Mucosa of rectum (tissue), 2 donors: Measurements from ENCODE around the gene MAN2B1.

ENCODE experiments used
- H3K27ac ChIP-seq, 2 donors: one replicate each; pipeline ENCODE4 v1.7.0; 2013; ENCODE audit warnings: inconsistent platforms in 2 of 2, low read depth in 2 of 2, low read length in 2 of 2
- H3K27me3 ChIP-seq, 2 donors: one replicate each; pipeline ENCODE4 v1.7.0; 2013; ENCODE audit warnings: low read length in 2 of 2; ENCODE audit not compliant: control insufficient read depth in 2 of 2, insufficient read depth in 2 of 2
- H3K36me3 ChIP-seq, 2 donors: one replicate each; pipeline ENCODE4 v1.7.0; 2013; ENCODE audit warnings: low read length in 2 of 2; ENCODE audit not compliant: control insufficient read depth in 2 of 2, insufficient read depth in 2 of 2
- H3K4me1 ChIP-seq, 2 donors: one replicate each; pipeline ENCODE4 v1.7.0; 2013; ENCODE audit warnings: low read length in 2 of 2, mild to moderate bottlenecking in 1 of 2; ENCODE audit not compliant: control insufficient read depth in 2 of 2, insufficient read depth in 2 of 2
- H3K4me3 ChIP-seq, 2 donors: one replicate each; pipeline ENCODE4 v1.7.0; 2013; ENCODE audit warnings: low read length in 2 of 2
- H3K9ac ChIP-seq, 2 donors: one replicate each; pipeline ENCODE4 v1.7.0; 2013; ENCODE audit warnings: low read length in 2 of 2, low read depth in 1 of 2, mild to moderate bottlenecking in 1 of 2
- H3K9me3 ChIP-seq, 2 donors: one replicate each; pipeline ENCODE4 v1.7.0; 2013; ENCODE audit warnings: low read length in 2 of 2; ENCODE audit not compliant: control insufficient read depth in 2 of 2
- donor health status: healthy.
- donor health status: Normal muscosa, but diverticular disease.

Gene MAN2B1

DNA sequence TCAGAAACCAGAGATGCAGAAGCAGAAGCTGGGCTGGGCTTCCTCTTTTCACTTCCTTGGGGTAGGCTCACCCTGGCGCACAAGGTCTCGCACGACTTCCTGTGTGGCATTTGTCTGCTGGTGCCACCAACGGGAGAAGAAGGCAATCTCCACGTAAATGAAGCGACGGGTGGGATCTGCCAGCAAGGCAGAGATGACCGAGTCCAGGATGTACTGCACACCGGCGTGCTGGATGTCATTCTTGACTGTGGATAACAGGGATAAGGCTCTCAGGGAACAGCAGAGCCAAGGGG is 1.3 kb downstream of the MAN2B1 start:
- peak overlapping the region in 1 of 2 donors; percentile 3 for H3K9ac ChIP-seq
- peak overlapping the region in 1 of 2 donors; percentile 91 for H3K4me3 ChIP-seq
- H3K36me3 ChIP-seq, result peaks cover 15 to 33% of the 10 kb centered on the region in 2 donors
- no peaks in the 10 kb centered on the region for H3K27me3 ChIP-seq
- no peaks in the 10 kb centered on the region for H3K9me3 ChIP-seq
- H3K4me1 ChIP-seq, result peaks cover 29 to 34% of the 10 kb centered on the region in 2 donors
- H3K27ac ChIP-seq, result peak overlapping the region in 1 of 2 donors; percentile 64

DNA sequence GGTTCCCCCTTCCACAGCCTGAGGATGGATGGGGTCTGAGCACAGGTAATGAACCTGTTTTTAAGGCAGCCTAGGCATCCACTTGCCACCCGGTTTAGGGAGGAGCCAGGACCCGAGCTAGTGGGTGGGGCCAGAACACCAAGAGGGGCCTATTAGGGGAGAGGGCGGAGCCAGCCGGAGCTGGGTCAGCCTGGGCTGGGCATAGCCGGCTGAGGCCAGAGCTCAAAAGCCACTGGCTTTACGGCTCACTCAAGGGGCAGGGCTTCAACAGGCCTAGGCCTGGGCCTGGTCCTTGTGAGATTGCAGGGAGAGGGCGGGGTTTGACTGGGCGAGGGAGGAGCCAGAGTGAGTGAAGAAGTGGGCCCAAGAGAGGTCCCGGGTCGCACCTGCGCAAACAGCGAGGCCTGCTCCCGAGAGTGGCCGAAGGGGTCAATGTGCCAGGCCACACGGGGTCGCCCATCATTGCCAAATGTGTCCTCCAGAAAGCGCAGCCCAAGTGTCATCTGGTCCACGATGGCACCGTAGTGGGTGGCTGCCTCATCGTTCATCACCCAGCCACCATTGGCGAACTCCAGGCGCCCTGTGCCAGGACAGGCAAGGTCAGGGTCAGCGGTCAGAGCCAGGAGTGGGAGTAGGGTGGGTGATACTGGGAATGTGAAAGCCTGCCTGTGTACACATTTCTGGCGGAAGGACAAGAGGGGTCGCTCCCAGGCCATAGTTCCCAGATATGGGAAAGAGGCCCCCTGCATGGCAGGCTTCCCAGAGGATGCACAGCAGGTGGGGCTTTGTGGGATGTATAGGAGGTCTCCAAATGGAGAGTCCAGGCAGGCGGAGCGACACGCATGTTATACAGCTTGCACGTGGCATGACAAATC is 1.9 kb downstream of the MAN2B1 start:
- Histone ChIP-seq H3K36me3 (peaks cover 15 to 37% of the 10 kb centered on the region in 2 donors), H3K27me3 (no peaks in the 10 kb centered on the region), H3K27ac (no peak overlapping the region), H3K4me3 (no peak overlapping the region), H3K4me1 (peaks cover 25 to 30% of the 10 kb centered on the region in 2 donors), H3K9ac (peak overlapping the region in 1 of 2 donors; percentile 2), H3K9me3 (no peaks in the 10 kb centered on the region)

DNA sequence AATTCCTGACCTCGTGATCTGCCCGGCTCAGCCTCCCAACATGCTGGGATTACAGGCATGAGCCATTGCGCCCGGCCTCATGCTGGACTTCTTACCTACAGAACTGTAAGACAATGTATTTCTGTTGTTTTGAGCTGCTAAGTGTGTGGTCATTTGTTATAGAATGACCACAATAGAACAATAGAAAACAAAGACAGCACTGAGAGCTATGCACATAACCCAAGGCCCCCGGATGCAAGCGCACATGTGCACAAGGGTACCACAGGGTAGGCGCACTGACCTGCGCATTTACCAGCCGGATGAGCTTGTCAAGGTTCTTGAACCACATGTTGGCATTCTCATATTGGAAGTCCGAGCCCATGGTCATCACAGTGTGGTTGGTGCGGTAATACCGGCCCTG is 5.6 kb downstream of the MAN2B1 start:
- peaks cover 7 to 9% of the 10 kb centered on the region in 2 donors for H3K4me1 ChIP-seq
- no peak overlapping the region for H3K9ac ChIP-seq
- H3K27me3 ChIP-seq, result no peaks in the 10 kb centered on the region
- no peaks in the 10 kb centered on the region for H3K9me3 ChIP-seq
- no peak overlapping the region for H3K27ac ChIP-seq
- peaks cover 24 to 45% of the 10 kb centered on the region in 2 donors for H3K36me3 ChIP-seq
- no peak overlapping the region for H3K4me3 ChIP-seq

DNA sequence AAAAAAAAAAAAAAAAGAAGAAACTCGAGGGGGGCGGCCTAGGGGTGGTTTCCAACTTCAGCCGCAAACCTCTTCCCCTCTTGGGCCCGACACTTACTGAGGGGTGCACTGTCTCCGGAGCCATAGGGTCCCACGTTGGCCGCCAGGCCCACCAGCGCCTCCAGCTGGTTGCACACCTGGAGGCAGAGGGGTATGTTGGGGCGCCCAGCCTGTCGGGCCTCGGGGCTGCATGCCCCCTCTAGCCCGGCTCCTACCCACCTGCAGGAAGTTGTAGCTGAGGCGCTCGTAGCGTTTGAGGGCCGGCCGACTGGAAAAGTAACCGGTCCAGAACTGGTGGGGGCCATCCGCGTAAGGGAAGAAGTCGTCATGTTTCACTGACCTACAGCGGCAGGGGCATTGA is 8.6 kb downstream of the MAN2B1 start:
- Histone ChIP-seq H3K9me3 (no peaks in the 10 kb centered on the region), H3K4me3 (no peak overlapping the region), H3K27ac (no peak overlapping the region), H3K9ac (no peak overlapping the region), H3K27me3 (no peaks in the 10 kb centered on the region), H3K36me3 (peaks cover 22 to 42% of the 10 kb centered on the region in 2 donors), H3K4me1 (no peaks in the 10 kb centered on the region)

DNA sequence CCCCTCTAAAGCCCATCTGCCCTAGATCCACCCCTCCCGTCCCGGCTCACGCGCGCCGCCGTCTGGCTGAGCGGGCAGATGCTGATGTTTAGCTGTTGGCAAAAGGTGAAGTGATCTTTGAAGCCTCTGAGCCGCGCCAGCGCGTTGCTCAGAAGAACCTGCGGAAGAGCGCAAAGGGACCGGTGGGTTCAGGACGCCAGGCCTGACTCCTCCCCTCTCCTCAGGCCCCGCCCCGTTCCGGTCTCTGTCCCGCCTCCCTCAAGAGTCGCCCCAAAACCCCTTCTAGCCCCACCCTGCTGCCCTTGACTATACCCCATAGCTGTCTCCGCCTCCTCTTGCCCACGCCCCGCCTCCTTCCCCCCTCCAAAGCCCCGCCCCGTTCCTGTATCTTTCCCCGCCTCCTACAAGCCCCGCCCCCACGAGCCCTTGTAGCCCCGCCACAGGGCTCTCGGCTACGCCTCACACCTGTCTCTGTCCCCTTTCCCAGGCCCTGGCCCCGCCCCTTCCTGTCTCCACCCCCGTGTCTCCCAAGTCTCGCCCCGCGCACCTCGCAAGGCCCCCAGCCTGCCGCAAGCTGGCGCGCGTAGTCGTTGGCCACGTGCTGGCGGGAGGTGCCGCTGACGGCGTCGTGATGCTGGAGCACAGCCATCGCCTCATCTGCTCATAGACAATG is 9.5 kb downstream of the MAN2B1 start:
- H3K27me3 ChIP-seq, result no peaks in the 10 kb centered on the region
- H3K9me3 ChIP-seq, result no peaks in the 10 kb centered on the region
- no peaks in the 10 kb centered on the region for H3K4me1 ChIP-seq
- no peak overlapping the region for H3K9ac ChIP-seq
- H3K4me3 ChIP-seq, result no peak overlapping the region
- H3K27ac ChIP-seq, result no peak overlapping the region
- H3K36me3 ChIP-seq, result peaks cover 22 to 42% of the 10 kb centered on the region in 2 donors

DNA sequence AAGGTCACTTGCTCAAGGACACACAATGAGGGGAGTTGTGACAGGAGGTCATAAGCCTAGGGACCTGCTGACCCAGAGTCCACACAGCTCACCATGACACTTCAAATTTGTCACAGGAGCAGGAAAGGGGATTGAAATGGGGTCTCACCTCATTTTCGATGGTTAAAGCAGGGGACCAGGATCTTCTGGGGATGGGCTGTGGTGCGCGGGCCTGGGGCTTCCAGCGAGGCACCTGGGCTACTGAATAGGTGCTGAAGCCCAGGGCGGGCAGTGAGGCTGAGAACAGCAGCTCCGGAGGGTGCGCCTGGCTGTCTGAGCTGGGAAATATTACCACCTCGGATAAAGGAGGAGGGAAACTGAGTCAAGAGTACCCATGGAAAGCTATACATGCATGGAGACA is 11.0 kb downstream of the MAN2B1 start:
- H3K36me3 ChIP-seq, result peaks cover 16 to 39% of the 10 kb centered on the region in 2 donors
- H3K9me3 ChIP-seq, result no peaks in the 10 kb centered on the region
- no peaks in the 10 kb centered on the region for H3K27me3 ChIP-seq
- no peaks in the 10 kb centered on the region for H3K4me1 ChIP-seq
- H3K9ac ChIP-seq, result no peak overlapping the region
- no peak overlapping the region for H3K4me3 ChIP-seq
- H3K27ac ChIP-seq, result no peak overlapping the region

DNA sequence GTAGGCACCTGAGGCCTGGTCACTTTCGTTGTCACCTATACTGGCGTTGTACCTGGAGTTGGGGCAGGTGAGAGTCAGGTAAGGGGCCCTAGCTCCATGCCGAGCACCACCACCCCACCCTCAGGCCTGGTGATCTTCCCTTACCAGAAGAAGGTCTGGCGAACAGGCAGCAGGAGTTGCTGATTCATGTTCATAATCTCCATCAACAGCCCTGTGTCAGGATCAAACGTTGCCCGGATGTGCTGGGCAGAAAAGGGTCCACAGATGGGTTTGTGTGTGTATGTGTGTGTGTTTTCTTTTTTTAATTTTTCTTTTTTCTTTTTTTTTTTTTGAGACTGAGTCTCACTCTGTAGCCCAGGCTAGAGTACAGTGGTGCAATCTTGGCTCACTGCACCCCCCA is 14.3 kb downstream of the MAN2B1 start:
- Histone ChIP-seq H3K36me3 (peaks cover 12 to 28% of the 10 kb centered on the region in 2 donors), H3K9ac (no peak overlapping the region), H3K27ac (no peak overlapping the region), H3K4me3 (no peak overlapping the region), H3K27me3 (no peaks in the 10 kb centered on the region), H3K4me1 (peaks cover 5 to 6% of the 10 kb centered on the region in 2 donors), H3K9me3 (no peaks in the 10 kb centered on the region)

DNA sequence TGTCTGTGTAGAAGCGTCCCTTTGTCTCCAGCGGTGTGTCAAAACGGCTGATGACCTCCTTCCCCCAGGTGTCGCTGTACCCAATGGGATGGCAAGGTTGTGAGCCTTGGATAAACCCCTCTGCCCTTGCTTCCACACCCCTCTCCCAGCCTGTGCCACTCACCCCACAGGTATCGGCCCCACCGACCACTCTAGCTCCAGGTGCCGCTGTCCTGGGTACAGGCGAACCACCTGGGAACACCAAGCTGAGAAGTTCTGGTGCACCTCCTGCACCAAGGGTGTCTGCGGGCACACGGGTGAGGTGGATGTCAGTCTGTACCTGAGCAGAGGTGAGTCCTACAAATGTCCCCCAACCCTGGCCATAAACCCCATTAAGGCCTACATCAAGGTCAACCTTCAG is 16.6 kb downstream of the MAN2B1 start:
- Histone ChIP-seq H3K36me3 (peaks cover under 1 to 10% of the 10 kb centered on the region in 2 donors), H3K9ac (no peak overlapping the region), H3K27me3 (no peaks in the 10 kb centered on the region), H3K27ac (no peak overlapping the region), H3K4me1 (peaks cover 5 to 6% of the 10 kb centered on the region in 2 donors), H3K9me3 (no peaks in the 10 kb centered on the region), H3K4me3 (no peak overlapping the region)

DNA sequence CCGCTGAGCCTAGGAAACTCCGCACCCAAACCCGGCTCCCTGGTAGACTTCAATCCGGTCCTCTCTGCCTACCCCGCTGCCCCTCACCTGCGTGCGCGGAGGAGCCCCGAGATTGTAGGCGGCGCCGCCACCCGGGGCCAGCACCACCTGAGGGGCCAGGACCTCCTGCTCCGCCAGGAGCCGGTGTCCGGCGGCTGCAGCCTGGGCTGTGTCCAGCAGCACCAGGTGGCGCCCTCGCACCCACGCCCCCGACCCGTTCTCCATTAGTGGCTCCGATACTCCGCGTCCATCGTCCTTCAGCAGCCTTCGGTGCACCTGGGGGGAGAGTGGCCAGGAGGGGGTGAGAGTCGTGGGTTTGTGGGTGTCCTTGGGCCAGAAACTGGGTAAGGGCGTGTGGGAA is 18.5 kb downstream of the MAN2B1 start:
- Histone ChIP-seq H3K27ac (no peak overlapping the region), H3K27me3 (no peaks in the 10 kb centered on the region), H3K9ac (no peak overlapping the region), H3K9me3 (no peaks in the 10 kb centered on the region), H3K36me3 (peaks cover 0 to 6% of the 10 kb centered on the region in 2 donors), H3K4me3 (peak overlapping the region; percentile 45 to 57), H3K4me1 (peaks cover 5 to 6% of the 10 kb centered on the region in 2 donors)

DNA sequence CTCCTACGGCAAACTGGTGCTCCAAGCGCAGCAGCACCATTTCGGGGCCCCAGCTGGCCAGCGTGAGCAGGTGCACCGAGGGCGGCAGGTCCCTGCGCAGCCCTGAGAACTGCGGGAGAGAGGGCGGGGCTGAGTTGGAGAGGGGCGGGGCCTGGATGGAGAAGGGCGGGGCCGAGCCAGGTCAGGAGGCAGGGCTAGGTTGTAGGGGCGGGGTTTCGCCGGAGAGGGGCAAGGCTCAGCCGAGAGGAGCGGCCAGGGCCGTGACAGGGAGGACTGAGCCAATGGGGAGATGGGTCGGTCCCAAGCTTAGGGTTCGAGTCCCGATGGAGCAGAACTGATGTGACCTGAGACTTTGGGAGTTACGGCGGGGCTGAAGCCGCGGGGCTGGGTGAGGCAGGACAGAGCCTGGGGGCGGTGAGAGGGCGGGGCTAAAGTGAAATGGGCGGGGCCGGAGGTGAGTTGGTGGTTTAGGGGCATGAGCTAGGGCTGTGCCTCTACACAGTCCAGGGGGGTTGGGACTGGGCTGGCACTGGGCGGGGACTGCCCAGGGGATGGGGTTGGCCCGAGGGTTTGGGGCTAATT is 19.0 kb downstream of the MAN2B1 start:
- no peak overlapping the region for H3K9ac ChIP-seq
- H3K4me3 ChIP-seq, result peak overlapping the region; percentile 45 to 57
- H3K4me1 ChIP-seq, result peaks cover 5 to 6% of the 10 kb centered on the region in 2 donors
- H3K27ac ChIP-seq, result no peak overlapping the region
- H3K9me3 ChIP-seq, result no peaks in the 10 kb centered on the region
- H3K27me3 ChIP-seq, result no peaks in the 10 kb centered on the region
- peaks cover 0 to 6% of the 10 kb centered on the region in 2 donors for H3K36me3 ChIP-seq
